DND-41 (cell line): ENCODE results near the gene CHODL.

Experiments used
- ATAC-seq: fragments of 200-7000 bp; cut with Tn5 transposase; 3 replicates; pipeline ENCODE4 v1.9.1; 2021; ENCODE audit warnings: low read depth; ENCODE audit not compliant: insufficient read depth
- DNase-seq: peaks from one replicate; pipeline ENCODE4 v3.0.0-alpha.2; 2020
- H2AFZ ChIP-seq: 2 replicates; pipeline ENCODE4 v1.6.0; 2012; ENCODE audit warnings: low read depth, low read length
- H3K27ac ChIP-seq: 2 replicates; pipeline ENCODE4 v1.5.1; 2012; ENCODE audit warnings: low read length, inconsistent platforms
- H3K27me3 ChIP-seq: fragments of 200-600 bp; sonication (generic); 2 replicates; pipeline ENCODE4 v1.6.0; 2012; ENCODE audit warnings: low read length, mild to moderate bottlenecking, inconsistent platforms; ENCODE audit not compliant: insufficient read depth, poor library complexity
- H3K36me3 ChIP-seq: 2 replicates; pipeline ENCODE4 v1.5.1; 2012; ENCODE audit warnings: low read length, inconsistent platforms; ENCODE audit not compliant: insufficient read depth
- H3K4me1 ChIP-seq: 2 replicates; pipeline ENCODE4 v1.5.1; 2012; ENCODE audit warnings: mild to moderate bottlenecking, low read length; ENCODE audit not compliant: insufficient read depth
- H3K4me2 ChIP-seq: 2 replicates; pipeline ENCODE4 v1.6.0; 2012; ENCODE audit warnings: mild to moderate bottlenecking, moderate library complexity, low read length, inconsistent platforms; ENCODE audit not compliant: insufficient read depth
- H3K4me3 ChIP-seq, 2 experiments: fragments of 200-600 bp in 1 of 2; shearing (Covaris generic) in 1 of 2; 2 replicates each; pipeline ENCODE4 v1.5.1; 2012 to 2016; ENCODE audit warnings: inconsistent platforms in 2 of 2, low read length in 2 of 2, mild to moderate bottlenecking in 2 of 2, low read depth in 1 of 2, moderate library complexity in 1 of 2
- H3K79me2 ChIP-seq: 2 replicates; pipeline ENCODE4 v1.6.0; 2012; ENCODE audit warnings: low read length, inconsistent platforms; ENCODE audit not compliant: insufficient read depth
- H3K9ac ChIP-seq: 2 replicates; pipeline ENCODE4 v1.6.0; 2012; ENCODE audit warnings: low read depth, mild to moderate bottlenecking, inconsistent platforms, low read length, moderate library complexity
- H3K9me3 ChIP-seq: 2 replicates; pipeline ENCODE4 v1.5.1; 2012; ENCODE audit warnings: low read length, moderate library complexity, mild to moderate bottlenecking, inconsistent platforms; ENCODE audit not compliant: insufficient read depth, severe bottlenecking
- H4K20me1 ChIP-seq: 2 replicates; pipeline ENCODE4 v1.6.0; 2012; ENCODE audit warnings: low read length; ENCODE audit not compliant: insufficient read depth
- CTCF ChIP-seq: IDR thresholded peaks from 2 replicates; pipeline ENCODE4 v1.5.1; 2012; ENCODE audit warnings: borderline replicate concordance, low read length, moderate library complexity, mild to moderate bottlenecking; ENCODE audit not compliant: poor library complexity, severe bottlenecking; ENCODE audit errors: extremely low read depth
- EZH2 ChIP-seq: IDR thresholded peaks from 3 replicates; pipeline ENCODE4 v1.6.1; 2012; ENCODE audit warnings: borderline replicate concordance, low read depth, mild to moderate bottlenecking, moderate library complexity, low read length, inconsistent platforms; ENCODE audit not compliant: severe bottlenecking

The CHODL gene

DNA sequence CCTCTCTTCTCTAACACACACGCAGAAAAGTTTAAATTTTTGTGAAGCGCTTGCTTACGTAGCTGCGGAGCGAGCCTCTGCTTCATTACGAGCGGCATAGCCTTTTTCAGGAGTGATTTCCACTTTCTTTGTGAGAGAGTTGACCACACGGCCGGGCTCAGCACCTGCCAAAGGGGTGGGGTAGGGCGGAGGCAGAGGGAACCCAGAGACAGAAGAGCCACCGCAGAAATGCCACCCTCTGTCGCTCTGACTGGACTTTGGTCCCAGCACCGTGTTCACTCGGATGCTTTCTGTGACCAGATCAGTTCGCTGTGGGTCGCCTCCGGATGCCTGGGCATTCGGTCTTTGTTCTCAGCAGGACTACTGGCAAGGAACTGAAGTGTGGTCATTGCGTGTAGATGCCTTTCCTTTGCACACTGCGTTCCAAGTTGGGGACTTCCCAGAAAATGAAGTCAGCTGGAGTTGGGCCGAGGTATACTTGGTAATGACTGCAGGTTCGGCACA is 883 bp downstream of the CHODL start:
- no peak overlapping the region for H3K9ac ChIP-seq
- H3K9me3 ChIP-seq: no peaks in the 10 kb centered on the region
- DNase-seq (no peak), ATAC-seq (no peak)
- H3K36me3 ChIP-seq: no peaks in the 10 kb centered on the region
- H3K79me2 ChIP-seq: no peaks in the 10 kb centered on the region
- H3K4me3 ChIP-seq: no peak overlapping the region
- no peak overlapping the region for H2AFZ ChIP-seq
- TF ChIP-seq CTCF (no peak), EZH2 (no peak)
- no peak overlapping the region for H3K4me2 ChIP-seq
- no peaks in the 10 kb centered on the region for H3K27me3 ChIP-seq
- H4K20me1 ChIP-seq: no peaks in the 10 kb centered on the region
- no peaks in the 10 kb centered on the region for H3K4me1 ChIP-seq
- H3K27ac ChIP-seq: no peak overlapping the region

DNA sequence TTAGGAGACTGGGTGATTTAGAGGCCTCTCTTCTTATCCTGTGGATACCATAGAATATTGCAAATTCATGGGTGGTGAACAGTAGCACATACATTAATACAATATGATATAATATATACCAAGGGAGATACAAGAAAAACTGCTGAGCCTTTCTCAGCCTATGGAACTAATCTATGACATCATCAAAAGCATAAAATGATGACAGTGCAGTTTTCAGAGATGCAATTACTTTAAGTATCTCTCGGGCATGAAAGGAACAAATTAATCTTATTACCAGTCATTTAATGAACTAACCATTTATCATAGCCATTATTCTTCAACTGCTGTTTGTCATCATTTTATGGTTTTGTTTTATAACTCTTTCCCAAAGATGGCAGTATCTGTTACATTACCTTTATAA is 3.5 kb downstream of the CHODL start:
- Histone ChIP-seq H3K4me1 (no peaks in the 10 kb centered on the region), H3K9me3 (no peaks in the 10 kb centered on the region), H3K79me2 (no peaks in the 10 kb centered on the region), H3K27me3 (no peaks in the 10 kb centered on the region), H3K36me3 (no peaks in the 10 kb centered on the region), H2AFZ (no peak overlapping the region), H3K4me2 (no peak overlapping the region), H3K27ac (no peak overlapping the region), H3K9ac (no peak overlapping the region), H4K20me1 (no peaks in the 10 kb centered on the region), H3K4me3 (no peak overlapping the region)
- TF ChIP-seq CTCF (no peak), EZH2 (no peak)
- DNase-seq (no peak), ATAC-seq (no peak)

DNA sequence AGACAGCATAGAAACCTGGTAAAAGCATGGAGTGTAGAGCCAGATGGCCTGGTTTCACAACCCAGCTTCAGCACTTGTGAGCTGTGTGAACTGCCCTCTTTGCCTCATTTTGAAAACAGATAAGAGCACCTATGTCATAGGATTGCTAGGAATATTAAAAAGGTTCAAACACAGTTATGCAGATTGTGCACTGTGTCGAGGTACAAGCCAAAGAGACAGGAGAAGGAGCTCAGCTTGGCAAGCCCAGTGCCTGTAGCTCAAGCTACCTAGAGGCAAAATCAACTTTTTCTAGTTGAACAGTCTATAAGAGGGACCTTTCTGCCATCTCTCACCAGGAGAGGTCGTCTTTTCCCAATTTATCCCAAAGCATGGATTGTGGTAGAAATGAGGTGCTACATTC is 5.0 kb downstream of the CHODL start:
- H3K79me2 ChIP-seq: no peaks in the 10 kb centered on the region
- H3K9ac ChIP-seq: no peak overlapping the region
- no peak overlapping the region for H3K4me2 ChIP-seq
- TF ChIP-seq EZH2 (no peak), CTCF (no peak)
- H3K4me1 ChIP-seq: no peaks in the 10 kb centered on the region
- DNase-seq: no peak
- H3K36me3 ChIP-seq: no peaks in the 10 kb centered on the region
- H3K9me3 ChIP-seq: no peaks in the 10 kb centered on the region
- H3K27me3 ChIP-seq: no peaks in the 10 kb centered on the region
- no peaks in the 10 kb centered on the region for H4K20me1 ChIP-seq
- H3K4me3 ChIP-seq: no peak overlapping the region
- H2AFZ ChIP-seq: no peak overlapping the region
- no peak overlapping the region for H3K27ac ChIP-seq
- no peak for ATAC-seq

GRCh38 chr21:18251065-18251464 is 6.4 kb downstream of the CHODL start:
- ATAC-seq (no peak), DNase-seq (no peak)
- H3K4me2 ChIP-seq: no peak overlapping the region
- H3K4me3 ChIP-seq: no peak overlapping the region
- no peaks in the 10 kb centered on the region for H3K36me3 ChIP-seq
- H3K27ac ChIP-seq: no peak overlapping the region
- no peak overlapping the region for H2AFZ ChIP-seq
- H3K79me2 ChIP-seq: no peaks in the 10 kb centered on the region
- no peaks in the 10 kb centered on the region for H4K20me1 ChIP-seq
- no peak for TF ChIP-seq CTCF
- no peak for TF ChIP-seq EZH2
- no peaks in the 10 kb centered on the region for H3K9me3 ChIP-seq
- no peaks in the 10 kb centered on the region for H3K27me3 ChIP-seq
- H3K4me1 ChIP-seq: no peaks in the 10 kb centered on the region
- H3K9ac ChIP-seq: no peak overlapping the region
